ENCODE results near the gene INSYN2A.

INSYN2A gene

GRCh38 chr10:127196282-127197153 lies at the start of gene INSYN2A:
Gene INSYN2A (minus strand): TSS chr10:127196591. CDS start chr10:127176395, 20,196 bp downstream.
- TF ChIP-seq CTCF (IDR thresholded peaks at IDR 0.05; ENCODE audit: low read depth, low read length) = peak; percentile 34
- H3K4me3 ChIP-seq (replicated peaks in 1 of 2; ENCODE audit: low read depth in 2 of 2, low read length in 2 of 2) = peak within 1 kb of the TSS; percentile 52
- peak; percentile 56 to 58 for DNase-seq (ENCODE audit: low read depth in 2 of 2)

GRCh38 chr10:127245456-127245855 lies 49.1 kb upstream of the INSYN2A start:
- no peak for DNase-seq (ENCODE audit: low read depth in 2 of 2)
- TF ChIP-seq CTCF (IDR thresholded peaks at IDR 0.05; ENCODE audit: low read depth, low read length) = no peak
- no peak overlapping the region for H3K4me3 ChIP-seq (replicated peaks in 1 of 2; ENCODE audit: low read depth in 2 of 2, low read length in 2 of 2)

- peak; percentile 40 to 51 for DNase-seq (ENCODE audit: low read depth in 2 of 2)
- TF ChIP-seq CTCF (IDR thresholded peaks at IDR 0.05; ENCODE audit: low read depth, low read length) = peak; percentile 73
- H3K4me3 ChIP-seq (replicated peaks in 1 of 2; ENCODE audit: low read depth in 2 of 2, low read length in 2 of 2) = no peak overlapping the region
Observed at GRCh38 chr10:127243490-127244272, 47.3 kb upstream of the INSYN2A start.

- DNase-seq (ENCODE audit: low read depth in 2 of 2) = no peak
- no peak for TF ChIP-seq CTCF (IDR thresholded peaks at IDR 0.05; ENCODE audit: low read depth, low read length)
- H3K4me3 ChIP-seq (replicated peaks in 1 of 2; ENCODE audit: low read depth in 2 of 2, low read length in 2 of 2) = no peak overlapping the region
Observed at GRCh38 chr10:127242914-127243313, 46.5 kb upstream of the INSYN2A start.

- TF ChIP-seq CTCF (IDR thresholded peaks at IDR 0.05; ENCODE audit: low read depth, low read length) = no peak
Observed at GRCh38 chr10:127236266-127236665, 39.9 kb upstream of the INSYN2A start.

GRCh38 chr10:127234306-127234800 lies 38.0 kb upstream of the INSYN2A start:
- no peak overlapping the region for H3K4me3 ChIP-seq (replicated peaks in 1 of 2; ENCODE audit: low read depth in 2 of 2, low read length in 2 of 2)
- no peak for TF ChIP-seq CTCF (IDR thresholded peaks at IDR 0.05; ENCODE audit: low read depth, low read length)
- no peak for DNase-seq (ENCODE audit: low read depth in 2 of 2)

More at GRCh38 chr10:127236266-127236665, 39.9 kb upstream of the INSYN2A start:
- no peak for DNase-seq (ENCODE audit: low read depth in 2 of 2)
- H3K4me3 ChIP-seq (replicated peaks in 1 of 2; ENCODE audit: low read depth in 2 of 2, low read length in 2 of 2) = no peak overlapping the region

All from cardiac fibroblast (primary cell).